Endodermal cell (in vitro differentiated cells): Measurements from ENCODE around the gene PNLIP. TPM values are rescaled to one million over a fixed set of nuclear protein-coding genes. Genes with fewer than 3 reads are reported as not detected.

Experiments used
- DNase-seq: peaks from one replicate; pipeline ENCODE4 v3.0.0-alpha.2; 2017
- H3K27ac ChIP-seq: 2 replicates; pipeline ENCODE4 v1.5.1; 2013; ENCODE audit warnings: mild to moderate bottlenecking, low read depth, low read length, moderate library complexity
- H3K27me3 ChIP-seq: 2 replicates; pipeline ENCODE4 v1.6.1; 2013; ENCODE audit warnings: mild to moderate bottlenecking, low read length, moderate library complexity; ENCODE audit not compliant: insufficient read depth, control insufficient read depth, poor library complexity, severe bottlenecking
- H3K36me3 ChIP-seq: 2 replicates; pipeline ENCODE4 v1.7.0; 2013; ENCODE audit warnings: mild to moderate bottlenecking, low read length, moderate library complexity; ENCODE audit not compliant: control insufficient read depth, insufficient read depth
- H3K4me1 ChIP-seq: one replicate; pipeline ENCODE4 v1.7.0; 2013; ENCODE audit warnings: low read length; ENCODE audit not compliant: control insufficient read depth, insufficient read depth
- H3K4me3 ChIP-seq: 2 replicates; pipeline ENCODE4 v1.5.1; 2013; ENCODE audit warnings: mild to moderate bottlenecking, low read length, moderate library complexity
- H3K9ac ChIP-seq: 2 replicates; pipeline ENCODE4 v1.6.1; 2013; ENCODE audit warnings: mild to moderate bottlenecking, low read length, moderate library complexity; ENCODE audit not compliant: poor library complexity, severe bottlenecking; ENCODE audit errors: extremely low read depth
- H3K9me3 ChIP-seq: 2 replicates; pipeline ENCODE4 v1.6.1; 2013; ENCODE audit warnings: mild to moderate bottlenecking, low read length, moderate library complexity; ENCODE audit not compliant: control insufficient read depth
- H3K27ac Mint-ChIP-seq: 2 replicates; pipeline ENCODE4 v1.8.0; 2020; ENCODE audit warnings: mixed read lengths
- H3K27me3 Mint-ChIP-seq: 2 replicates; pipeline ENCODE4 v1.8.0; 2021; ENCODE audit warnings: mild to moderate bottlenecking, mixed read lengths; ENCODE audit not compliant: insufficient read depth
- H3K36me3 Mint-ChIP-seq: 2 replicates; pipeline ENCODE4 v1.8.0; 2020; ENCODE audit warnings: low read depth, mixed read lengths
- H3K4me1 Mint-ChIP-seq: 2 replicates; pipeline ENCODE4 v1.8.0; 2020; ENCODE audit warnings: mixed read lengths
- H3K4me3 Mint-ChIP-seq: 2 replicates; pipeline ENCODE4 v1.8.0; 2020; ENCODE audit warnings: mild to moderate bottlenecking, moderate library complexity, mixed read lengths
- H3K9me3 Mint-ChIP-seq: 2 replicates; pipeline ENCODE4 v1.8.0; 2020; ENCODE audit warnings: mild to moderate bottlenecking, mixed read lengths
- WGBS, 2 experiments: methylation state at CpG; one replicate each; pipeline versions ENCODE4 v1.1.5 to v1.1.7; 2013; ENCODE audit warnings: missing lambda C conversion rate in 2 of 2, mixed read lengths in 1 of 2; ENCODE audit not compliant: insufficient coverage in 1 of 2, insufficient read length in 1 of 2; 5-methylcytosine and 5-hydroxymethylcytosine counted together
- total RNA-seq, 2 donors: library from RNA; stranded (reverse); fragmentation: NEBNext Ultra II Directional in 1 of 2; extraction: Animal tissue kit (Norgen Biotek cat#: 25700) in 1 of 2; gene quantifications; 2 replicates in 1 of 2; 3 replicates in 1 of 2; pipeline ENCODE4 v1.2.1, GENCODE V29; 2021
- TF ChIP-seq, protein P1 (sequence below): fragments of 200-600 bp; sonication (generic); conservative IDR thresholded peaks from 2 replicates; pipeline ENCODE4 v1.5.0; 2021; ENCODE audit warnings: antibody characterized with exemption, mild to moderate bottlenecking

The PNLIP gene
- total RNA-seq, 2 donors from 2014 or later, result not detected

DNA sequence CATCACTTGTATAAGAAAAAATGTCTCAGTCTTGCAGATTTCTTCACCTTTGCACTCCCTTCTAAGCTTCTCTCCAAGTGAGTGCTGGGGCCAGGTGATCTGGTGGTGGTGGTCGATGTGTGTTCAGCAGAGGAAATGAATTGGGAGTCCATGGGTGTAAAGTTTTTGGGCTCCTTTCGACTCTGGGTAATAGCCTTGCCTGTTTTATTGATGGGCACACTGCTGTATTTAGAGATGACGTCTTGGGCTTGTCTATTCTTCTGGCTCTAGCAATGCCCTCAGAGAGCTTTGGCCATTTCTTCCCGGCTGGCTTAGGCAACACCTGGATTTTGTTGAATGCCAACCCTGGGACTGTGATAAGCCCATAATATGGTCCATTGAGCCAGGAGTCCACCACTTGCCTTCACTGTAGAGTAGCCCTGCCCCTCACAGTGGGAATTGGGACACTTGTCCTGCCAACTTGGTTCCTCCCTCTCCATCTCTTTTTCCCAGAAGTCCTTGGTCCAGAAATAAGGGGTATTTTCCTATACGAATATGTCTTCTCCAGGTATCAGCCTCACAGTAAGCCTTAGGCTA lies 11.7 kb downstream of the PNLIP start:
- TF ChIP-seq, protein P1, sequence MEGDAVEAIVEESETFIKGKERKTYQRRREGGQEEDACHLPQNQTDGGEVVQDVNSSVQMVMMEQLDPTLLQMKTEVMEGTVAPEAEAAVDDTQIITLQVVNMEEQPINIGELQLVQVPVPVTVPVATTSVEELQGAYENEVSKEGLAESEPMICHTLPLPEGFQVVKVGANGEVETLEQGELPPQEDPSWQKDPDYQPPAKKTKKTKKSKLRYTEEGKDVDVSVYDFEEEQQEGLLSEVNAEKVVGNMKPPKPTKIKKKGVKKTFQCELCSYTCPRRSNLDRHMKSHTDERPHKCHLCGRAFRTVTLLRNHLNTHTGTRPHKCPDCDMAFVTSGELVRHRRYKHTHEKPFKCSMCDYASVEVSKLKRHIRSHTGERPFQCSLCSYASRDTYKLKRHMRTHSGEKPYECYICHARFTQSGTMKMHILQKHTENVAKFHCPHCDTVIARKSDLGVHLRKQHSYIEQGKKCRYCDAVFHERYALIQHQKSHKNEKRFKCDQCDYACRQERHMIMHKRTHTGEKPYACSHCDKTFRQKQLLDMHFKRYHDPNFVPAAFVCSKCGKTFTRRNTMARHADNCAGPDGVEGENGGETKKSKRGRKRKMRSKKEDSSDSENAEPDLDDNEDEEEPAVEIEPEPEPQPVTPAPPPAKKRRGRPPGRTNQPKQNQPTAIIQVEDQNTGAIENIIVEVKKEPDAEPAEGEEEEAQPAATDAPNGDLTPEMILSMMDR, result no peak
- no peaks in the 10 kb centered on the region for H3K36me3 Mint-ChIP-seq
- H3K4me3 ChIP-seq, result no peak overlapping the region
- H3K4me1 Mint-ChIP-seq, result peaks cover 2% of the 10 kb centered on the region
- no peak overlapping the region for H3K27ac Mint-ChIP-seq
- no peak overlapping the region for H3K4me3 Mint-ChIP-seq
- WGBS, 2 experiments, result 83 to 92% methylated on average over 3 to 5 of the region's 5 CpGs
- no peaks in the 10 kb centered on the region for H3K4me1 ChIP-seq
- no peaks in the 10 kb centered on the region for H3K27me3 Mint-ChIP-seq
- no peaks in the 10 kb centered on the region for H3K36me3 ChIP-seq
- no peak overlapping the region for H3K27ac ChIP-seq
- H3K27me3 ChIP-seq, result no peaks in the 10 kb centered on the region
- DNase-seq, result no peak
- H3K9ac ChIP-seq, result no peak overlapping the region
- H3K9me3 Mint-ChIP-seq, result no peaks in the 10 kb centered on the region
- H3K9me3 ChIP-seq, result no peaks in the 10 kb centered on the region

DNA sequence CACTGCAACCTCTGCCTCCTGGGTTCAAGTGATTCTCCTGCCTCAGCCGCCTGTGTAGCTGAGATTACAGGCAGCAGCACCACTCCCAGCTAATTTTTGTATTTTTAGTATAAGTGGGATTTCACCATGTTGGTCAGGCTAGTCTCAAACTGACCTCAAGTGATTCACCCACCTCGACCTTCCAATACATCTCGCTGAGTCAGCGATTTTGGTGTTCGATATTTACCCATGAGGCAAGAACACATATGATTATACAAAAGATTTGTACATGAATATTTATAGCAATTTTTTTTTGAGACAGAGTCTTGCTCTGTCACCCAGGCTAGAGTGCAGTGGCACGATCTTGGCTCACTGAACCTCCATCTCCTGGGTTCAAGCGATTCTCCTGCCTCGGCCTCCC lies 19.8 kb downstream of the PNLIP start:
- no peak for DNase-seq
- Histone ChIP-seq H3K9ac (no peak overlapping the region), H3K9me3 (no peaks in the 10 kb centered on the region), H3K4me3 (no peak overlapping the region), H3K4me1 (no peaks in the 10 kb centered on the region), H3K27ac (no peak overlapping the region), H3K36me3 (no peaks in the 10 kb centered on the region), H3K27me3 (no peaks in the 10 kb centered on the region)
- peaks cover 5% of the 10 kb centered on the region for H3K27me3 Mint-ChIP-seq
- no peaks in the 10 kb centered on the region for H3K36me3 Mint-ChIP-seq
- 86 to 98% methylated on average over 4 to 8 of the region's 8 CpGs for WGBS, 2 experiments
- H3K4me1 Mint-ChIP-seq, result no peaks in the 10 kb centered on the region
- H3K27ac Mint-ChIP-seq, result no peak overlapping the region
- H3K9me3 Mint-ChIP-seq, result no peaks in the 10 kb centered on the region
- TF ChIP-seq, protein P1, result no peak
- H3K4me3 Mint-ChIP-seq, result no peak overlapping the region

DNA sequence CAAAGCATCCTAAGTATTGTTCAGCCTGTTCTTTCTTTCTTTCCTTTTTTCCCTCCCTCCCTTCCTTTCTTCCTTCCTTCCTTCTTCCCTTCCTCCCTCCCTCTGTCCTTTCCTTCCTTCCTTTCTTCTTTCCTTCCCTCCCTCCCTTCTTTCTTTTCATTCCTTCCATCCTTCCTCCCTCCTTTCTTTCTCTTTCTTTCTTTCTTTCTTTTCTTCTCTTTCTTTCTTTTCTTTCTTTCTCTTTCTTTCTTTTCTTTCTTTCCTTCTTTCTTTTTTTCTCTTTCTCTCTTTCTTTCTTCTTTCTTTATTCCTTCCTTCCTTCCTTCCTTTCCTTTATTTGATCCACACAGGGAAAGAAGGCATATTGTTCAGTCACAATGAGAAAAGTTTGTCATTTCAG lies 21.2 kb downstream of the PNLIP start:
- Mint-ChIP-seq H3K27me3 (peaks cover 5% of the 10 kb centered on the region), H3K36me3 (no peaks in the 10 kb centered on the region), H3K27ac (no peak overlapping the region), H3K9me3 (no peaks in the 10 kb centered on the region), H3K4me3 (no peak overlapping the region), H3K4me1 (no peaks in the 10 kb centered on the region)
- Histone ChIP-seq H3K9me3 (no peaks in the 10 kb centered on the region), H3K36me3 (no peaks in the 10 kb centered on the region), H3K4me1 (no peaks in the 10 kb centered on the region), H3K9ac (no peak overlapping the region), H3K27ac (no peak overlapping the region), H3K4me3 (no peak overlapping the region), H3K27me3 (no peaks in the 10 kb centered on the region)
- DNase-seq, result no peak
- TF ChIP-seq, protein P1, result no peak
